HG03457 (cell line): ENCODE data around the gene TIGD3.

Source experiments
- ATAC-seq: cut with Tn5 transposase; IDR thresholded peaks from one replicate; pipeline ENCODE4 v1.9.1; 2021; ENCODE audit warnings: moderate number of reproducible peaks; ENCODE audit not compliant: unreplicated experiment

The TIGD3 gene

DNA sequence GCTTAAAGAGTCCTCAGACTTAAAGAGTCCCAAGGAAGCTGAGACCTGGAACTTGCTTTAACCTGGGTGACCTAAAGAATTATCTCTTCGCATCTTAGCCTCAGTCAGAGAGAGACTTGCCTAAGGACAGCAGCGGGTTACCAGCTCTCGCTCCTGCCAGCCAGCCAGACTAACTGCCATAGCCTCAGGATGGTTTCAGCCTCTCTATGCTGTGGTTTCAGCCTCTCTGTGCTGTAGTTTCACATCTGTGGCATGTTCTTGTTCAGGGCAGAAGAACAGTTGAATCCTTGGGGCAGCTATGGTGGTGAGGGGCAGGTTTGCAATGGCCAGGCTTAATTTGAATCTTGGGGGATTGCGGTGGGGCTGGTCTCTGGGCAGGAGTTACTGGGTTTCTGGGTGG is 34.2 kb downstream of the TIGD3 start:
- no peak for ATAC-seq

DNA sequence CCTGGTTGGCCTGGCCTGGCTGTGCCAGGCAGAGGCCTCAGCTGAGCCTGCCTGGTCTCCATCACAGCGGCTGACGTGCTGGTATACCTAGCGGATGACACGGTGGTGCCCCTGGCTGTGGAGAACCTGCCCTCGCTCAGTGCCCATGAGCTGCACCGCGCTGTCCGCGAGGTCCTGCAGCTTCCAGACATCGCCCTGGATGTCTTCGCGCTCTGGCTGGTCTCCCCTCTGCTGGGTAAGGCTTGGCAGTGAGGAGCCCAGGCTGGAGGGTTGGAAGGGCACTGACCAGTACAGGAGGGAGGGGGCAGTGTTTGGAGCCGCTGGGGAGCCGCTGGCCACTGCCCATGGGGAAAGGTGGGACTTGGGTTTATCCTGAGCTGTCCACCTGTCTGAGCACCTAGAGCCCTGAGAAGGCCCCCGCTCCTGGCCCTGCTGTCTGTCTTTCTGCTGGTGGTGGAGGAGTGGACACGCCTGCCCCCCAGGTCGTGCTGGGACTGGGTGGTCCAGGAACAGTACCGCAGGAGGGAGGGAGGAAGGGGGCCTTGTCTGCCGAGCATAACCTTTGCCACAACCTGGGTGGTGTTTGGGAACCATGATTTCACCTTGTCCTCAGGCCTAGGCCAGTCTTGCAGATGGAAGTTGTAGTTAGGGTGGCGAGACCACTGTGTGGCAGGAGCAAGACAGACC is 34.9 kb downstream of the TIGD3 start:
- ATAC-seq: no peak

DNA sequence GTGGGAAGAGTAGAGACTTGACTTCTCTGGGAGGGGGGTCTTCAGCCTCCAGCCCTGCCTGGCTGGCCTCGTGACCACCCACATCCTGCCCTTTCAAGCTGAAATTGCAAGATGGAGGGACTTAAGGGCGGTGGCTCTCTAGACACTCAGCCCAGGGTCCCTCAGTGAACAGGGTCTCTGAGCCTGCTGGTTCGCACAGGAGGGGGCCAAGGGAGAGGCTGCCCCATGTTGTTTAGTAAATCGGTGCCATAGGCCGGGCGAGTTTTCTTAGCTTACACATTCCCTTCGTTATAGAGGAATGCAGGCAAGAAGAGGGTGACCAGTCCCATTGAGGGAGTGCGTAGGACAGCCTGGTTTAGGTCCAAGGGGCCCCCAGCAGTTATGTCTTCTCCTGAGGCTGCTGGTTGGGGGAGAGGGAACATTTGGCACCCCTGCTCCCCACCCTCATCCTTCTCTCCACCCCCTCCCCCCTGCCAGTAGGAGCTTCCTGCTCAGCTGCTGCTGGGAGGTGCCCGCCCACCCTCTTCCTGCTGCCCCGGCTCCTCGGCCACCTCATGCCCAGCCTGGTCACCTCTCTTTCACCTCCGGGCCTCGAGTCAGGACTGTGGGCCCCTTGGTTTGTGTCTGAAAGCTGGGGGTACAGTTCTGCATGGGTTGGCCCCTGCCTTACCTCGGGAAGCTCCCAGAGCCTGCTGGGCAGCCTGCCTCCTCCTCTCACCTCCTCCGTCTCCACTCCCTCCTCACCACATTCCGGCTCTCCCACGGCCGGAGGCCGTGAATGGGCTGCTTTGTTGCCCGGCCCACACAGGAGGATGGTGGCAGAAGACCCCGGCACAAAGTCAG is 35.8 kb downstream of the TIGD3 start:
- no peak for ATAC-seq

DNA sequence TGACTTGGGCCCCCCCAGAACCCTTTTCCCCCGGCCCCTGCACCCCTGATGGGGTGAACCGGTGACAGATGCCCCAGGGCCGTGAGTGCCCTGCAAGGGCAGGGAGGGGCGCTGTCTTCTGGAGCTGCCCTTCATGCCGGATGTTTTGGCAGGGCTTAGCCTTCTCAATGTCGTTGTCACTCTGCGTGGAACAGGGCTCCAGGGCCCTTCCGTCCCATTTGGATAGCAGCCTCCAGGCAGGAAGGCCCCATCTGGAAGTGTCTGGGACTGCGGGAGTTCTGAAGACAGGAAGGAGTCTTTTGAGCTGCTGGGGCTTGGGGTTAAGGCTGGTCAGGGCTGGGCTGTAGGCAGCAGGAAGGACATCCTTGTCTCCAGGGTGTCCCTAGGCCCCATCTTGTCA is 36.4 kb downstream of the TIGD3 start:
- no peak for ATAC-seq

DNA sequence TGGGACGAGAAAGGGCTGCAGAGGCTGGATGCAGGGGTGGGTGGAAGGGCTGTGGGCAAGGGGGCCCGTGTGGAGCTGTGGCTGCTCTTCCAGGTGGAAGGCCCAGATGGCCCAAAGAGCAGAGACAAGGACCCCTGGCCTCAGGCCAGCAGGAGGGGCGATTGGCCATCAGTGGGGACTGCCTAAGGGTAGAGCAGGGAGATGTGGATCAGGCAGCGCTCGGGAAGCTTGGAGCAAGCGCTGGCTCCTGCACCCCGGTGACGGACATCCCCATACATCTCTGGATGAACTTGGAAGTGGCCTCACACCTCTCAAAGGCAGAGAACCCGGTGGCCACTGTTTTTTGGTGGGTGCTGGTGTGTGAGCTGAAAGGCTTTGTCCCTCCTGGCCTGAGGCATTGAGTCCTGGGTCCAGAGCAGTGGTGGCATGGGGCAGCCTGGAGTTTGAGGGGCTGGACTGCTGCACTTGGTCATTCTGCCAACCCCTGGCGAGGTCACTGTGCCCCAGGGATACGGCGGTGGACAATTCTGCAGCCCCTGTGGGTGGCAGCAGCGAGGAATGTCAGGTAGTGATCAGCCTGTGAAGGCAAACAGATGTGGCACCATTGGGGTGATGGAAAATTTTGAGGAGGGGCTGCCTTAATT is 37.8 kb downstream of the TIGD3 start:
- no peak for ATAC-seq

DNA sequence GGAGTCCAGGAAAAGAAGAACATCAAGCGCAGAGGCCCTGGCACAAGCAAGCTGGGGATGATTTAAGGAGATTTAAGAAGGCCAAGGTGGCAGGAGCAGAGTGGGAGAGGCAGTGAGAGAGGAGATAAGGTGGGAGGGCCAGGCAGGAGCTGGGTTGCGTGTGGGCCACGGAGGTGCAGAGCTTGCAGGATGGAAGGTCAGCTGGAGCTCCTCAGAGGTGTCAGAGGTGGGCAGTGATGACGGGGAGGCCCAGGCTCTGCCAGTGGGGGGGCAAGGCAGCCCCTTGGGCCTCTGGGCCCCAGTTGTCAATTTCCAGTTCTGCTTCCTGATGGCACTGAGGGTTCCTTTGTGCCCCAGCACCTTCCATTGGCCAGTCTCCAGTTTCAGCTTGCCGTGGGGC is 38.3 kb downstream of the TIGD3 start:
- ATAC-seq: no peak

DNA sequence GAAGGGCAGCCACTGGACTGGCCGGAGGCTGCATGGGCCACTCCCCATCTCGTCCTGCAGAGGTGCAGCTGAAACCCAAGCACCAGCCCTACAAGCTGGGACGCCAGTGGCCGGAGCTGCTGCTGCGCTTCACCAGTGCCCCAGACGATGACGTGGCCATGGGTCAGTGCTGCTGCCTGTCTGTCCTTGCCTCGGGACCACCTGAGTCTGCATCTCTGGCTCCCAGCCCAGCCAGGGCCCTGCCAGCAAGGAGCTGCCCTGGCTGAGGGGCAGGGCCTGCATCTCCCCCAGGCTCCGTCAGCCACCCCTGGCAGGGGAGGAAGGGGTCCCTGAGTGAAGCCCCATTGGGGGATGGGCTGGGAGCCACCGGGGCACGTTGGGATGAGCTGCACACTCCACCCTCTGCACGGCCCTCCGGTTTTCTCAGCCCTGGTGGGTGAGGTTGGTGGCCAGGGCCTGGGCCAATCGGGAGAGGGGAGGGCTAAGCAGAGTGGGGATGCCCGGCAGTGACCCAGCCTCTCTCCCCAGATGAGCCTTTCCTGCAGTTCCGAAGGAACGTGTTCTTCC is 39.0 kb downstream of the TIGD3 start:
- ATAC-seq: no peak

- no peak for ATAC-seq
Observed at GRCh38 chr11:65394125-65394536, 39.6 kb downstream of the TIGD3 start.

DNA sequence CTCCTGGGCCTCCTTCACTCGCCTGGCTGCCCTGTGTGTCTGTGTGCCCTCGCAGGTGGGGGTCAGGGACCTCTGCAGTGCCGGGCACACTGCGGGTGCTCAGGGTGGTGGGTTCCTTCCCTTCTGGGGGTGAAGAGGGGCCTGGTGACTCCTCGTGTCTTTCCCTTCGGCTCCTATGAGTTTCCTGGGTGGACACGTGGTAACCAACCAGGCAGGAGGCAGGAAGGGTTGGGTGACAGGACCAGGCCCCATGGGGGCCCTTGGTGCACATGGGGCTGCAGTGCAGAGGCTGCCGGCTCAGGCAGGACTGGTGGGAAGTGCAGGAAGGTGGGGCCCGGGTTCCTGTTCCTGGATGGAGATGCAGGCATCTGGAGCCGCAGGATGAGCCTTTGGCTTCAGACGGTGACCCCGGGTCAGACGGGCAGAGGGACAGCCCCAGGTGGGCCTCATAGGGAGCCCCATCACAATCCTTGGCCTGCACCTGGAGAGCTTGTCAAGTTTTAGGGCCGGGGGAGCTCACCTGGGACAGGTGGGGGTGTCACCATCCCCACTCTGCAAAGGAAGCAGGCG is 41.5 kb downstream of the TIGD3 start:
- no peak for ATAC-seq

DNA sequence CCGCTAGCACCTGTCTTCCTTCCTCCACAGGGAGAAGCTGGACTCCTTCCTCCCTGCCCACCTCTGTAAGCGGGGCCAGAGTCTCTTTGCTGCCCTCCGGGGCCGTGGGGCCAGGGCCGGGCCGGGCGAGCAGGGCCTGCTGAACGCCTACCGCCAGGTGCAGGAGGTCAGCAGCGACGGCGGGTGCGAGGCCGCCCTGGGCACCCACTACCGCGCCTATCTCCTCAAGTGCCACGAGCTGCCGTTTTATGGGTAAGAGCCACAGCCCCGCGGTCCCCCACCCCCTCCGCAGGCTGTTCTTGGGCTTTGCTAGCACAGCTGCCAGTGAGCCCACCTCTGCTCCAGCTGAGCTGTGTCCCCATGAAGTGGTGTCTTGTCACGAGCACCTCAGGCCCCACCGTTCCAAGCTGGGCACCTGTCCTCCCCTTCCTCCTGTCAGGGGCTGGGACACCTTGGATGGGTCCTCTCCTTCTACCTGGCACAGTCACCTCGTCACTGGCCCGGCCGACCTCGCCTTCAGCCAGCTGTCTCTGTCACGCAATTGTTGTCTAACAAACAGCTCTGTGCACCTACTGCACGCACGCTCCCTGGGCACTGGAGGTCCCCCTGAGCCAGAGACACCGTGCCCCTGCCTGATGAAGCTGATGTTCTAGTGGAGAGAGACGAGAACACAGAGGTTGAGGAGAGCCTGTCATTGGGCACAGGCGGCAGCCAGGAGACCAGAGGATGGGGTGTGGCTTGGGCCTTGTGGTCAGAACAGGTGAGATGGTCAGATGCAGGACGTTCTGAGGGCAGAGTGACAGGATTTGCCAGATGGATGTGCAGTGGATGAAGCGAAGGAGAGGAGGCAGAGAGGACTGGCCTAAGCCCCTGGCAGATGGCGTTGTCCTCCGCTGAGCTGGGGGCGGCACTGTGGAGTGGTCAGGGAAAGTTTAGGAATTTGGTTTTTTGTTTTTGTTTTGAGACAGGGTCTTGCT is 42.5 kb downstream of the TIGD3 start:
- no peak for ATAC-seq

DNA sequence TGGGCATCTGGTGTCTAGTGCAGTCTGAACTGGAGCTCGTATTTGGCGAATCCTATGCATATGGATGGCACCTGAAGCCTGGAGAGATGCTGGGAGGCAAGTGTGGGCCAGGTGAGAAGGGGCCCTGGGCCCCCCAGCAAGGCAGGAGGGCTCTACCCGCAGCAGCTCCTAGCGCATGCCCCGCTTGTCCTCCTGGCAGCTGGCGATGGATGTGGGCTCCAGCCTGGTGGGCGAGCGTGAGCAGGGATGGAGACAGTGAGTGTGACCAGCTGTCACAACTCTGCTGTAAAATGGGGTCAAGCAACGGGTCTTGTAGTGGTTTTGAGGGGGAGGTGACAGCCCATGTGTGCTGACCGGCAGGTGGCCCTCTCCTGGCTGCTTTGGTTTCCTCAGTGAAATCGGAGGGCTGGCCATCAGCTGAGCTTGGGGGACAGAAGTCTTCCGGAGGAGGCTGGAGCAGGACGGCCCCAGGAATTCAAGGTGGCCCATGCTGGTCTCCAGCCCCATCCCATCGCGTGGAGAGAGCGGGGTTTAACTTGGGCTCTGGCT is 43.9 kb downstream of the TIGD3 start:
- no peak for ATAC-seq

GRCh38 chr11:65399249-65399648 is 44.7 kb downstream of the TIGD3 start:
- no peak for ATAC-seq

GRCh38 chr11:65399845-65400244 is 45.3 kb downstream of the TIGD3 start:
- no peak for ATAC-seq

- no peak for ATAC-seq
Observed at GRCh38 chr11:65400307-65401072, 45.9 kb downstream of the TIGD3 start.

- no peak for ATAC-seq
Observed at GRCh38 chr11:65401073-65401802, 46.7 kb downstream of the TIGD3 start.

DNA sequence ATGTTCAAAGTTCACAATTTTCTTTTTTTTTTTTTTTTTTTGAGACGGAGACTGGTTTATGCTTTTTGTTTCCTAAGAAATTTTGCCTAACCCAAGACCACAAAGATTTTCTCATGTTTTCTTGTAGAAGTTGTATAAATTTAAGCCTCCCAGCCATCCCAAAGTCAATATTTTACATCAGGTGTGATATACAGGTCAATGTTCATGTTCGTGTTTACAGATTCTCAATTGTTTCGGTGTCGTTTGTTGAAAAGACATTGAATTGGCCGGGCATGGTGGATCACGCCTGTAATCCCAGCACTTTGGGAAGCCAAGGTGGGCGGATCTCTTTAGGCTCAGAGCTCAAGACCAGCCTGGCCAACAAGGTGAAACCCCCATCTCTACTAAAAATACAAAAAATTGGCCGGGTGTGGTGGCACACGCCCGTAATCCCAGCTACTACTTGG is 47.3 kb downstream of the TIGD3 start:
- no peak for ATAC-seq

- ATAC-seq: no peak
Observed at GRCh38 chr11:65402790-65403189, 48.2 kb downstream of the TIGD3 start.

DNA sequence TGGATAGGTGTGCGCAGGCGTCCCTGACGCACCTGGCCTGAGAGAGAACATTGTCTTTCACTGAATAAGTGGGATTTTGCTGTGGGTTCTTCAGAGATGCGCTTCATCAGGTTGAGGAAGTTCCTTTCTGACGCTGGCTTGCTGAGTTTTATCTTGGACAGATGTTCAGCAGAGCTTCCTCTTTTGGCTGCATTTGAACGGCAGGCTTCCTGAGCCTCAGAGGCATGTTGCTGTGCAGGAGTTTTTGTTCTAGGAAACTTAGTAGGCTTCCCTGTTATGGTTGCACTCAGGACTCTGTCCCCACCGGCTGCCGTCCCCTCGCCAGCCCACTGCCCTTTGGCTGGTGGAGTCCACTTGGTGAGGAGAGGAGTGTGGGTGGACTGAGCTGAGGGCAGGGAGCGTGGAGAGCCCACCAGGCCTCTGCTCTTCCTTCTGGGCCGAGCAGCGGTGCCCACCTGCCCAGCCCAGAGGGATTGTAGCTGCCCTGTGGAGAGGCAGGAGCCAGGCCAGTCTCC is 49.1 kb downstream of the TIGD3 start:
- no peak for ATAC-seq
